A549 treated with AZD2906 at 1 μM for 4 hours (cell line): ENCODE results near the gene SART1. TPM values are rescaled to one million over a fixed set of nuclear protein-coding genes. Genes with fewer than 3 reads are reported as not detected.

ENCODE experiments used
- total RNA-seq: library from RNA; stranded (reverse); fragments of 200-300 nt; extraction: Qiagen RNA extraction; gene quantifications from 5 replicates; pipeline ENCODE4 v1.2.3, GENCODE V29; 2022

SART1 gene, protein sequence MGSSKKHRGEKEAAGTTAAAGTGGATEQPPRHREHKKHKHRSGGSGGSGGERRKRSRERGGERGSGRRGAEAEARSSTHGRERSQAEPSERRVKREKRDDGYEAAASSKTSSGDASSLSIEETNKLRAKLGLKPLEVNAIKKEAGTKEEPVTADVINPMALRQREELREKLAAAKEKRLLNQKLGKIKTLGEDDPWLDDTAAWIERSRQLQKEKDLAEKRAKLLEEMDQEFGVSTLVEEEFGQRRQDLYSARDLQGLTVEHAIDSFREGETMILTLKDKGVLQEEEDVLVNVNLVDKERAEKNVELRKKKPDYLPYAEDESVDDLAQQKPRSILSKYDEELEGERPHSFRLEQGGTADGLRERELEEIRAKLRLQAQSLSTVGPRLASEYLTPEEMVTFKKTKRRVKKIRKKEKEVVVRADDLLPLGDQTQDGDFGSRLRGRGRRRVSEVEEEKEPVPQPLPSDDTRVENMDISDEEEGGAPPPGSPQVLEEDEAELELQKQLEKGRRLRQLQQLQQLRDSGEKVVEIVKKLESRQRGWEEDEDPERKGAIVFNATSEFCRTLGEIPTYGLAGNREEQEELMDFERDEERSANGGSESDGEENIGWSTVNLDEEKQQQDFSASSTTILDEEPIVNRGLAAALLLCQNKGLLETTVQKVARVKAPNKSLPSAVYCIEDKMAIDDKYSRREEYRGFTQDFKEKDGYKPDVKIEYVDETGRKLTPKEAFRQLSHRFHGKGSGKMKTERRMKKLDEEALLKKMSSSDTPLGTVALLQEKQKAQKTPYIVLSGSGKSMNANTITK
- 40.2 to 59.5 TPM (median 54.5 TPM) in 5 replicates for total RNA-seq

DNA sequence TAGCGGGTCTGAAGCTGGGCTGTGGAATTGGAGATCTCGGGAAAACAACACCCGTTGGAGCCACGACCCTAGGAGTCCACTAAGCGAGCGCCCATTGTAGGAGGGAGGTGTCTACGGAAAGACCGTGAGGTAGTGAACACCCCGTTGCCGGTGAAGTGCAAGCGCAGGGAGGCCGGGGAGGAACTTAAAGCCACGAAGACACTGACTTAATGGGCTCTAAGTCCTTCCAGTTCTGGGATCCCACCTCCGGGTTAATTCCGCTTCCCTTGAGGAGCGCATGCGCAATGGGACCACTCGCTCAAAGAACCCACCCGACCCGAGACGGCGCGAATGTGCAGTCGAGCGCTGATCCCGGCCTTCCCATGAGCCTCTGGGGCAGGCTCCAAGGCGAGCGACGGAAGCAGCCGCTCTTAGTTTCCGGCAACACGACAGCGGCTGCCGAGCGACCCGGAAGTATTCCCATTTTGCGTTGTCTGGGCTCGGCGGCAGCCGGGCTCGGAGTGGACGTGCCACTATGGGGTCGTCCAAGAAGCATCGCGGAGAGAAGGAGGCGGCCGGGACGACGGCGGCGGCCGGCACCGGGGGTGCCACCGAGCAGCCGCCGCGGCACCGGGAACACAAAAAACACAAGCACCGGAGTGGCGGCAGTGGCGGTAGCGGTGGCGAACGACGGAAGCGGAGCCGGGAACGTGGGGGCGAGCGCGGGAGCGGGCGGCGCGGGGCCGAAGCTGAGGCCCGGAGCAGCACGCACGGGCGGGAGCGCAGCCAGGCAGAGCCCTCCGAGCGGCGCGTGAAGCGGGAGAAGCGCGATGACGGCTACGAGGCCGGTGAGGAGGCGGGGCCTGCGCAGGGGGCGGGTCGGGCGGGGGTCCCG lies at the start of gene SART1:
Gene SART1 (plus strand): TSS at position 468 of the 874 bp plus-strand sequence. CDS start 47 bp downstream, at position 515.

DNA sequence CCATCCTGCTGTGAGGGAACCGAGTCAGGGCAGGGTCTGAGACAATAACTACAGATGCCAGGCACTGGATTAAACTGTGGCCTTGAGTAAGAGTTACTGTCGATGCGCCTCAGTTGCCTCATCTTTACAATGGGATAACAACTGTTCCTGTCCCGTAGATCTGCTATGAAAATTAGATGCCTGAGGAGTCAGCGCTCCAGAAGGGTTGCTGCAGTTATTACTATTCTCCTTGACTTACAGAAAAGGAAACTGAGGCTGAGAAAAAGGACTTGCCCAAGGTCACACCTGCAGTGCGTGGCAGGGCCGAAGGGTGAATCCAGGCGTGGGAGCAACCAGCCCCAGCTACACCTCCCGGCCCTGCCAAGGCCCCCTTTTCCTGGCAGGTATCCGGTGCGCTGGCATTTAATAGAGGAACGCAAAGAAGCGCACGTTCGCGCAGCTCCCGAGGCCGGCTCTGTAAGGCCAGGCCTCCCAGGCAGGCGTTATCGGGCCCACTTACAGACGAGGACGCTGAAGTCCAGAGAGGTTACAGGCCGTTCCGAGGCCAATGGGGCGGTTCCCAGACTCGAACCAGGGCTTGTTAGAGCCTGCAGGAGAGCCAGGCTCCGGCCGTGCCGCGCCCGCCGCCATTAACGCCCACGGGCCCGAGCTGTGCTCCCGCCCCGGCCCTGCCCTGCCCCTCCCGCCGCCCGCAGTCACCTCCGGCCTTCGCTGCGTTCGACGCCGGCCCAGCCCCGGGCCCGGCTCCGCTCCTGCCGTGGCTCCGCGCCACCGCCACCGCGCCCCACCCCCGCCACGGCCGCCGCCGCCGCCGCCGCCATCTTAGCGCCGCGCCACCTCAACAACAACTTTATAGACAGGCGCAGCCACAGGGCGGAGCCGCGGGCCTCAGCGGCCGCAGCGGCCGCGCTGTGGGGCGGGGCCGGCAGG lies 43.1 kb upstream of the SART1 start, which contains the start of gene C11orf68:
Gene C11orf68 (minus strand): TSS at position 852 of the 930 bp plus-strand sequence. CDS start 31 bp downstream, at position 821.

DNA sequence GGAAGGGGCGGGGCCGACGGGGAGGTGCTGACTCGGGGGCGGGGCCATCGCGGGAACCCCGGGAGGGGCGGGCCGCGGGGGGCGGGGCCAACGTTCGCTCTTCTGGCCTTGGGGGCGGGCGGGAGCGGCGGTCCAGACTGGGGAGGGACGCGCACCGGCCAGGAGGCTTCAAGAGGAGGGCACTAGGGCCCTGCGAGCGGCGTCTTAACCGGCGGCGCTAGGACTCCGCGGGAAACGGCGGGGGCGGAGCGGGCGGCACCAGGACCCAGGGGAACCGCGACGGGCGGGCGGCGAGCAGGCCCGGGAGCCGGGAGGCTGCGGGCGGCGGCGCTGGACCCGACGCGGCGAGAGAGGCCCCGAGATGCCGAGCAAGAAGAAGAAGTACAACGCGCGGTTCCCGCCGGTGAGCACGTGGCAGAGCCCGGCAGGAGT lies 42.4 kb upstream of the SART1 start, which contains the start of gene DRAP1:
Gene DRAP1 (plus strand): TSS at position 286 of the 432 bp plus-strand sequence. CDS start 76 bp downstream, at position 362.

DNA sequence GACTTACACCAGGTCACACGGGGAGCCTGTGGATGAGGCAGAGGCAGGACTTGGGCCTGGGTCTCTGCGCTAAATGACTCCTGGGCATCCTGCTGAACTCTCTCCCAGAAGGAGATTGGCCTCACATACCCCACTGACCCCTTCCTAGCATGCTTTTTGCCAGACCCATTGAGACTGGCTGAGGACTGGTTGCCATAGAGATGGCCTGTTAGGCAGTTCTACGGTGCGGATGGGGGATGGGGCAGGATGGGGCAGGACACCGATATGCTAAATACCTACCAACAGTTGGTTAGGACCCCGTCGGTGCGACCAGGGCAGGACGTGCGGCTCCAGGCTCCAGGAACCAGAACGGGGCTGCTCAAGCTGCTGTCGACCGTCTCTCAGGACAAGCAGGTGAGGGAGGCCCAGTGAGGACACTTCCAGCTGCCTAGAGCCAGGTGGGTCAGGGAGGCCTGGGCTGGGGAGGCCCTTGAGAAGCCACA lies 16.1 kb upstream of the SART1 start, which contains the start of gene TSGA10IP:
Gene TSGA10IP (plus strand): TSS at position 51 of the 482 bp plus-strand sequence. CDS start 196 bp downstream, at position 247.

DNA sequence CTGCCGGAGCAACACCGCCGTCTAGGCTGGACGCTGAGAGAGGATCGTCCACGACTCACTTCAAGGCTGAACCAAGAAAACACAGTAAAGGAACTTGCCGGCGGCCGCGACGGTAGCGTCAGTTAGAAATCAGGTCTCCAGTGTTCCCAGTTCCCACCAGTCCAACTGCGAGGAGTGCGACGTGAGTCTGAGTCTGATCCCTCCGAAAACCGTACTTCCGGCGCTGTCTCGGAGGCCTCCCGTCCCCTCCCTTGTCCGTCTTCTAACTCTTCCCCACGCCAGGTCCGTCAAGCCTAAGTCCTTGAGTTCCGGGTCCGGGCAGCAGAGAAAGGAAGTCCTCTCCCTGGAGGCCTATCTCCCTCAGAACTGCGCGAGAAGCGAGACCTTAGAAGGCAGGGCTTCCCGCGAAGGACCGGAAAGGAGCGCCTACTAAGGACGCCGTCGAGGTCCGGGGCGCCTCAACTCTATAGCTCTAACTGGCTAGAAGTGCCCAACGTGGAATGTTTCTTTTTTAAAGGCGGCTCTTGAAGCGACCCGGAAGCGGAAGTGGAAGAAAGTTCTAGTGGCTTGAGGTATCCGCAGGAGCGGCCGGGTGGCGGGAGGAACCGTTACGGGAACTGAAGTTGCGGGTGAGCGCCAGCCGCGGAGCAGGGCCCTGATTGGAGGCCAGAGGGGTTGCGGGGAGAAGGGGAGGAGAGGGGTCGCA lies 40.6 kb downstream of the SART1 start, which contains the start of the genes BANF1 and EIF1AD:
Gene BANF1 (plus strand): TSS at position 562 of the 706 bp plus-strand sequence. CDS start 748 bp downstream, outside the sequence.
Gene EIF1AD (minus strand): TSS at position 216 of the 706 bp plus-strand sequence. CDS start 1,768 bp downstream, outside the sequence.

DNA sequence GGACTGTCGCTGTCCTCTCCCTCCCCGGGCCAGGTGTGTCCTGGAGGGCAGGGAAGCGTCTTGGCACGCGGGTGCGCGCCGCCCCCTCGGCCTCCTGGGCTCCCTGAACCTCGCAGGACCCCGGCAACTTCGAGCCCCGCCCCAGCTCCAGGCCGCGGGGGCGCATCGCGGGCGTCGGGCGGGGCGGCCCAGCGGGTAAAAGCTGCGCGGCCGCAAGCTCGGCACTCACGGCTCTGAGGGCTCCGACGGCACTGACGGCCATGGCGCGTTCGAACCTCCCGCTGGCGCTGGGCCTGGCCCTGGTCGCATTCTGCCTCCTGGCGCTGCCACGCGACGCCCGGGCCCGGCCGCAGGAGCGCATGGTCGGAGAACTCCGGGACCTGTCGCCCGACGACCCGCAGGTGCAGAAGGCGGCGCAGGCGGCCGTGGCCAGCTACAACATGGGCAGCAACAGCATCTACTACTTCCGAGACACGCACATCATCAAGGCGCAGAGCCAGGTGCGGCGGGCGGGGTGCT lies 50.3 kb downstream of the SART1 start, which contains the start of gene CST6:
Gene CST6 (plus strand): TSS at position 224 of the 519 bp plus-strand sequence. CDS start 37 bp downstream, at position 261.

DNA sequence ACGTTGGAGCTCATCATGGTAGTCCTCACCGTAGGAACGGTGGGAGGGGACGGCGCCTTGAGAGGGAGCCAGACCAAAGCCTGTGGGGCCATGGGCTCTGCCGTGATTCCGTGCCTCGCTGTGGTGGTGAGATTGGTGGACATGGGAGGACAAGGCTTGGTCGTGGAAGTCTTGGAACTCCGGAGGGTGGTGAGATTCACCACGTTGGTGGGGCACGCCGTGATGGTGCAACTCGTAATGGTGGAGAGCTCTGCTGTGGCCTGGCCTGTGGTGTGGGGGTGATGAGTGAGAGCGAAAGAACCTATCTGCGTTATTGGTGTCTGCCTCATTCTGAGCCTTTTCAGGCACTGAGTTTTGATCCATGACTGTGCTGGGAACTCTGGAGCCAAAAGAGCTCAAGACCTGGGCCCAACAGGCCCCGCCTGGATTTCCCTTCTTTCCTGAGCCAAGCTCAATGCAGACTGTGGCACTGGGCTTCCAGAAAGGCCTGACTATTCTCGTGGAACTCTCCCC lies 64.5 kb downstream of the SART1 start, which contains the start of gene CATSPER1:
Gene CATSPER1 (minus strand): TSS at position 463 of the 513 bp plus-strand sequence. CDS start 100 bp downstream, at position 363.

Other genes with a start within 250 kb of the SART1 start
- gene KAT5, start 249.5 kb upstream of the SART1 start, total RNA-seq: 40.9 to 56.0 TPM (median 50.3 TPM) in 5 replicates
- 28.0 to 49.4 TPM (median 47.9 TPM) in 5 replicates for gene RNASEH2C, start 240.9 kb upstream of the SART1 start, total RNA-seq
- gene AP5B1, start 180.8 kb upstream of the SART1 start, total RNA-seq: 9.7 to 13.2 TPM (median 12.3 TPM) in 5 replicates
- 0.04 to 0.15 TPM (median 0.10 TPM) in 5 replicates for gene OVOL1, start 174.7 kb upstream of the SART1 start, total RNA-seq
- 0.05 to 0.08 TPM (median 0.06 TPM) in 5 replicates for gene SNX32, start 127.8 kb upstream of the SART1 start, total RNA-seq
- gene CFL1, start 103.6 kb upstream of the SART1 start, total RNA-seq: 1,981 to 2,375 TPM (median 2,303 TPM) in 5 replicates
- gene MUS81, start 101.3 kb upstream of the SART1 start, total RNA-seq: 24.7 to 35.0 TPM (median 32.8 TPM) in 5 replicates
- gene EFEMP2, start 88.9 kb upstream of the SART1 start, total RNA-seq: 0.49 to 1.1 TPM (median 0.97 TPM) in 5 replicates
- gene CTSW, start 81.9 kb upstream of the SART1 start, total RNA-seq: 0.07 to 0.11 TPM in 2 of 5 replicates, not detected in the others
- 72.3 to 88.2 TPM (median 83.5 TPM) in 5 replicates for gene FIBP, start 73.3 kb upstream of the SART1 start, total RNA-seq
- 21.8 to 44.1 TPM (median 43.2 TPM) in 5 replicates for gene CCDC85B, start 71.1 kb upstream of the SART1 start, total RNA-seq
- gene FOSL1, start 61.3 kb upstream of the SART1 start, total RNA-seq: 97.3 to 161 TPM (median 118 TPM) in 5 replicates
- 30.9 to 49.9 TPM (median 44.6 TPM) in 5 replicates for gene C11orf68, start 42.7 kb upstream of the SART1 start, total RNA-seq
- 162 to 254 TPM (median 207 TPM) in 5 replicates for gene DRAP1, start 42.3 kb upstream of the SART1 start, total RNA-seq
- gene TSGA10IP, start 16.3 kb upstream of the SART1 start, total RNA-seq: not detected in 5 replicates
- 35.6 to 48.5 TPM (median 38.7 TPM) in 5 replicates for gene EIF1AD, start 40.4 kb downstream of the SART1 start, total RNA-seq
- gene BANF1, start 40.8 kb downstream of the SART1 start, total RNA-seq: 374 to 488 TPM (median 470 TPM) in 5 replicates
- not detected in 5 replicates for gene CST6, start 50.3 kb downstream of the SART1 start, total RNA-seq
- 1.1 to 1.5 TPM (median 1.3 TPM) in 5 replicates for gene CATSPER1, start 64.7 kb downstream of the SART1 start, total RNA-seq
- not detected in 5 replicates for gene GAL3ST3, start 87.4 kb downstream of the SART1 start, total RNA-seq
- gene SF3B2, start 90.6 kb downstream of the SART1 start, total RNA-seq: 163 to 185 TPM (median 169 TPM) in 5 replicates
- gene PACS1, start 108.5 kb downstream of the SART1 start, total RNA-seq: 61.1 to 91.1 TPM (median 82.8 TPM) in 5 replicates